ENCODE data around the gene IL3.

DNA sequence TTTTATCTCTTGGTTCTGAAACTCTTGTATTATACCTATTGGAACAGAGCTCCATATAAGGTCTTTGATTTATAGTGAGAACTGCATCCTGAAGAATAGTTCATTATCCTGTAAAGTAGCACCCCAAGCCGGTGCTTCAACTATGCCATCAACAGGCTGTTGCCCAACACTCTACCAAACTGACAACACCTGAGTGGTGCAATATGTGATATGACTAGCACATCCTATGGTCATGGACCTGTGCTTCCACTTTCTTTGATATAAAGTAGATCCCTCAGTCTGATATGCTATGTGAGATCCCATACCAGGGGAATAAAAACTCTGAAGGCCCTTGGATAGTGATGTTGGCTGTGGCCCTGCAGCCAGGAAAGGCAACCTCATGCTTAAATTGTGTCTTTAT lies 28.9 kb downstream of the IL3 start:
- TF ChIP-seq POLR2AphosphoS5 (IDR thresholded peaks at IDR 0.05; ENCODE audit: low read depth, low read length) (no peak), POLR2A (IDR thresholded peaks at IDR 0.05; ENCODE audit: low read depth, low read length) (no peak), POU2F2 (IDR thresholded peaks at IDR 0.05; ENCODE audit: low read depth, low read length) (no peak), TAF1 (IDR thresholded peaks at IDR 0.05; ENCODE audit: low read depth, low read length) (no peak)

Measured in GM12891 (cell line).